ENCODE data around the gene TASP1. TPM values are rescaled to one million over a fixed set of nuclear protein-coding genes. Genes with fewer than 3 reads are reported as not detected.
"Not testable (repeated sequence)": the region's sequence is repeated elsewhere in the genome, so short reads cannot be mapped to it uniquely, and the experiment has no call there.

TASP1 gene, protein sequence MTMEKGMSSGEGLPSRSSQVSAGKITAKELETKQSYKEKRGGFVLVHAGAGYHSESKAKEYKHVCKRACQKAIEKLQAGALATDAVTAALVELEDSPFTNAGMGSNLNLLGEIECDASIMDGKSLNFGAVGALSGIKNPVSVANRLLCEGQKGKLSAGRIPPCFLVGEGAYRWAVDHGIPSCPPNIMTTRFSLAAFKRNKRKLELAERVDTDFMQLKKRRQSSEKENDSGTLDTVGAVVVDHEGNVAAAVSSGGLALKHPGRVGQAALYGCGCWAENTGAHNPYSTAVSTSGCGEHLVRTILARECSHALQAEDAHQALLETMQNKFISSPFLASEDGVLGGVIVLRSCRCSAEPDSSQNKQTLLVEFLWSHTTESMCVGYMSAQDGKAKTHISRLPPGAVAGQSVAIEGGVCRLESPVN
- 6.3 and 6.6 TPM in 2 replicates for total RNA-seq (2014; rRNA removed; shearing (Covaris generic))

DNA sequence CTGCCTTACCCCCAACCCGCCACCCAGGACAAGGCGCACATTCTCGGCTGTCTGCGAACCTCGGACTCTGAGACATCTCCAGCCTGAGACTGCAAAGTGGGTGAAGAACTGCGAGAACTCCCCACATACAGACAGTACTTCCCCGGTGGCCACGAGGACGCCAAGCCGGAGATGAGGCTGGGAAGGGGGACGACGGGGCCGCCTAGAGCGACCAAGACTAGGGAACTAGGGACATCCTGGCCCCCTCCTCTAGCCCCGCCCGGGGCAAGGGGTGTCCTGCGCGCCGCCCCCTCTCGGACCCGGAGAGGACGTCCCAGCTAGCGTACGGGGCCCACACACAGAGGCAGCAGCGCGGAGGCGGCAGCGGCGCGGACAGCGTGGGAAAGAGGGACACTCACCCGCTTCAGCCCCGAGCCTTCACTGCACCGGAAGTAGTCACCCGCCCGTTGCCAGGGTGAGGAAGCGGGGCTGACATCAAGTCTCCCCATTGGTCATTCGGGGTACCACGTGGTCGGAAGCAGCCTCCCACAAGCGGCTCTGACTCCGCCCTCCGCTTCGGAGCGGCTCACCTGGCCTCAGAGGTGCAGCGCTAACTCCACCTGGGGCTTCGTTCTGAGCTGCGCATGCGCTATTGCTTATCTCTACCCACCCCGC is at the start of gene TASP1:
Gene TASP1, minus strand, starts transcription at position 437 of the 654 bp plus-strand sequence. CDS start 8,854 bp downstream, outside the sequence.
- peak; percentile 98 for DNase-seq (ENCODE audit: low read depth)

DNA sequence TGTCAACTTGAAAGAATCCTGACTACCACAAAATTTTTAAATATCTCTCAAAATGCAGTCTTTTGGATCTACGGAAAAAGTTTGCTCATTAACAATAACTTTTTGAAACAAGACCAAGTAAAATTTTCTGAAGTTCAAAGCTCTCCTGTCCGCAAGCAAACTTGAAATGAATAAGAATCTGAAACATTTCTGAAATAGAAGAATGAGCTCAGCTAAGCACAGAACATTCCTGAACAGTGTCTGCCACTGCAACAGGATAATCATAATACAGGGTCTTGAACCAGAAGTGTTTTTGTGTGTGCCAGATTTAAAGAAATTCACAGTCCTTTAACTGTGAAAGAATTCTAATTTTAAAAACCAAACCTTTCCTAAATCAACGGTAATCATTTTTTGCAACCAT is 49.1 kb upstream of the TASP1 start:
- no peak for DNase-seq (ENCODE audit: low read depth)

DNA sequence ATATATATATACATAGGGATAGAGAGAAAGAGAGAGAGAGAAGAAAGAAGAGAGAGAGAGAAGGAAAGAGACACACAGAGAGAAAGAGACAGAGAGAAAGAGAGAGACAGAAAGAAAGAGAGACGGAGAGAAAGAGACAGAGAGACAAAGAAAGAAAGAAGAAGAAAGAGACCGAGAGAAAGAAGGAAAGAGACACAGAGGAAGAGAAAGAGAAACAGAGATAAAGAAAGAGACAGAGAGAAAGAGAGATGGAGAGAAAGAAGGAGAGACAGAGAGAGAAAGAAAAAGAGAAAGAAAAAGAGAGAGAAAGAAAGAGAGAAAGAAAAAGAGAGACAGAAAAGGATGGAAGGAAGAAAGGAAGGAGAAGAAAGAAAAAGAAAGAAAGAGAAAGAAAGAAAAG is 46.9 kb upstream of the TASP1 start:
- DNase-seq (ENCODE audit: low read depth): no peak

DNA sequence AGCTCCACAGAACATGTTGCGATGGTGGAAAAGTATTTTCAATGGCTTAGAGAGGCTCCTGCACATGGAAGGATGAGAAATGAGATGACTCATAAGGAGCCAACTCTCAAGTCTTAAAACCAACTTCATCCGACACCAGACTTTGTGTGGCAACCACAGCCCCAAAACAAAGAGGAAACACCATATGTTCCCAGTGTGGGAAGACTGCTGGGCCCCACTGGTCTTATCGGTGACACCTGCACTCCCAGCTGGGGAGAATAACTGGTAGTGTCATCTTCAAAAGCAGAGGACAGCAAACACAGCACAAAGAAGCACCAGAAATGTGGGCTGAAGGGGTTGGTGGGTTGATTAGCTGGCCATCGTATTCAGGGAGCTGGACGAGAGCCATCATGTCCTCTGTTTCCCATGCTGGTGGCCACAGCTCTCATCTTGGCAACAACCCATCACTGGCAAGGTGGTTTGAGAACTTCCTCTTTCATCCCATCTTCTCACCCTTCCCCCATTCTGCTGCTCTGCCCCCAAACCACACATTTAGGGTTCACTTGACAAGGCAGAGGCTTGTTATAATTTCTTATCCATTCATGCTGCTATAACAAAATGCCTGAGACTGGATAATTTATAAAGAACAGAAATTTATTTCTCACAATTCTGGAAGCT is 46.0 kb upstream of the TASP1 start:
- DNase-seq (ENCODE audit: low read depth): no peak

DNA sequence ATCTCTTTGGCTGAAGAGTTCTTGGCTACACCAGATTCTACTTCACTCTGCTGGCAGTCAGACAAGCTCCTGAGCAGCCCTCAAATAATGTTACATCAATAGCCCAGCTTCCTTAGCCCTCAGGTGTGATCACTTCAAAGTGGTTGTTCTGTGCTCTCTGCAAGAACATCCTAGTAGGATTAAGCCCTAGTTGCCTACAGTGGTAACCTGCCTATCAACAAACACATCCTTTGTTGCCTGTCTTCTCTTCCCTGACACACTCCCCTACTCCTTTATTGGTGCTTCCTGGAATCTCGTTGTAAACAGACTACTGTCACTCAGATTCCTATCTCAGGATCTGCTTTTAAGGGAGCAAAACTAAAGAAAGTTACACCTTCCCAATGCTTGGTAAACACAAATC is 45.1 kb upstream of the TASP1 start:
- no peak for DNase-seq (ENCODE audit: low read depth)

DNA sequence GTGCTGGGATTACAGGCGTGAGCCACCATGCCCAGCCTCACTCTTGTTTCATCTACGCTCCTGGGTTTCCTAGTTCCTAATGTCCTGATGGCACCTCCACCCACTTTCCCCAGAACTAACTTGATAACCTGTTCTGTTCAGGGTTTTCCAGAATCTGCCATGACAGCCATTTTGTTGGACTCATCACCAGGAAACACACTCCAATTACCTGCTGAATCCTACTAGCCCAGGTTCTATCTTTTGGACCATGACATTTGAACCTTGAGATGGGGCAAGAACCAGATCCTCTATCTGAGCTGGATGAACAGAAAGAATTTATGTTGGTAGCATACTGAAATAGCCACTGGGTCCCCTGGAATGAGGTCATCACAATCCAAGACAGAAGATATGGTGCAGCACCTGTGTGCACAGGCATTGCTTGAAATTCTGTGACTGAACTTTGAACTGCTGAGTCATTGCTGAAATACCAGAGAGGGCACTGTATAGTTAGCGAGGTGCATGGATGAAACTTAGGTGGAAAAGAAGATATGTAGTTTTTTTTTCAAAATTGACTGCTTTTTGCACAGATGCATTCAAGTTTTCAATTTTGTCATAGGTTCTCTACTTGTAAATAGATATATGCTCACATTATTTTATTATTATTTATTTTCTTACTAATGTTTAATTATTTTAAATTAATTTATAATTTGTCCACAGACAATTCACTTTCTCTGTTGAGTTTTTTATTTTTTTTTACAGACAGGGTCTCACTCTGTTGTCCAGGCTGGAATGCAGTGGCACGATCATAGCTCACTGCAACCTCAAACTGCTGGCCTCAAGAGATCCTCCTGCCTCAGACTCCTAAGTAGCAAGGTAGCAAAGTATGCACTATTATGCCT is 42.8 kb upstream of the TASP1 start:
- DNase-seq (ENCODE audit: low read depth): no peak

DNA sequence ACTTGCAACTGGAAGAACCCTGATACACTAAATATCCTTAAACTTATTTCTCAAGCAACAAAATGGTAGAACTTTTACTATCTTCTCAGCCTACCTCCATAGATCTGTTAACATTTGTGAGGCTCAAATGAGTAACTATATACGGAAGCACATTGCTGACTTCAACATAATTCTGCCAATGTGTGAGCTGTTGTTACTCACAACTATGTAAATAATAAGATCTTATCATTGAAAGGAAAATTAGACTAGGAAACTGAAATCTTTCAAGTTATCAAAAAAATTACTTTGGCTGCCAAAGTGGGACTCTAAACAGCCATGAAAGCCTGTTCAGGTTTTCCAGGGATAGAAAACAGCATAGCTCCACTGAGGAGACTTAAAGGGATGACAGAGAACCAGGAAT is 40.2 kb upstream of the TASP1 start:
- no peak for DNase-seq (ENCODE audit: low read depth)

DNA sequence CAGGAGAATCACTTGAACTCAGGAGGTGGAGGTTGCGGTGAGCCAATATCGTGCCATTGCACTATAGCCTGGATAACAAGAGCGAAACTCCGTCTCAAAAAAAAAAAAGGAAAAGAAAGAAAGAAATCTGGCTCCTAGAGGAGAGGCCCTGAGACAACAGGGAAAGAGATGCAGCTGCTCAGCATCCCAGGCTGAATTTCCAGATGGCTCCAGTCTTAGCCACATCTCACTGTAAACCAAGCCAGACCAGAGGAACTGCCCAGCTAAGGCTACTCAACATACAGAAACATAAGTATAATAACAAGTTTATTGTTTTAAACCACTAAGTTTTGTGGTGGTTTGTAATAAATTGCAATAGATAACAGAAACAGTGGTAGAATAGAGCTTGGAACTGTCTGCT is 38.5 kb upstream of the TASP1 start:
- no peak for DNase-seq (ENCODE audit: low read depth)

DNA sequence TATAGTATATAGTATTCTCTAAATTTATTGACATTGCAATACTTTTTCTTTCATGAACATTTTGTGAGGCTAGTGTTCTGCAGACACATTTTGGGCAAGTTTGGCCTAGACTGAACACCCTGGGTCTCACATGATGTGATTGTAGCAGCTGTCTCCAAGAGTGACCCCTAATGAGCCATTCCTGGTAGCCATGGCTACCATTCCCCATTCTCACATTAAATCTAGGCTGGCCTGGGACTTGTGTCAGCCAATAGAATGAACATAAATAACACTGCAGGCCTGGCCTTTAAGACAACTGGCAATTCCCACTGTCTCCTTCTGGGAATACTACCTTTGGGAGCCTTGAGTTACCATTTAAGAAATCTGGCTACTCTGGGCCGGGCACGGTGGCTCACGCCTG is 38.0 kb upstream of the TASP1 start:
- no peak for DNase-seq (ENCODE audit: low read depth)

DNA sequence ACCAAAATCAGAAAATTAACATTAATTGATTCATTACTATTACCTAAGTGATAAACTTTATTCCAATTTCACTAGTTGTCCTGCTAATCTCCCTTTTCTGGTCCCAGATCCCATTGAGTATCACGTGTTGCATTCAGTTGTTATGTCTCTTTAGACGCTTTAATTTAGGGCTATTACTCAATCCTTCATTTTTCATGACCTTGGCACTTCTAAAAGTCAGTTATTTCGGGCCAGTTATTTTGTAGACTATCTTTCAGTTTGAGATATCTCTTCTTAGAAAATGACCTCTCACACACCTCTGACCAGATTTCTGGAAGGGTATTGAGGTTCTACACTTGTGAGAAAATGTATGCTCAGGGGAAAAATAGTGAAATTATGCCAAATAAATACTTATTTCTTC is 34.0 kb upstream of the TASP1 start:
- DNase-seq (ENCODE audit: low read depth): no peak

DNA sequence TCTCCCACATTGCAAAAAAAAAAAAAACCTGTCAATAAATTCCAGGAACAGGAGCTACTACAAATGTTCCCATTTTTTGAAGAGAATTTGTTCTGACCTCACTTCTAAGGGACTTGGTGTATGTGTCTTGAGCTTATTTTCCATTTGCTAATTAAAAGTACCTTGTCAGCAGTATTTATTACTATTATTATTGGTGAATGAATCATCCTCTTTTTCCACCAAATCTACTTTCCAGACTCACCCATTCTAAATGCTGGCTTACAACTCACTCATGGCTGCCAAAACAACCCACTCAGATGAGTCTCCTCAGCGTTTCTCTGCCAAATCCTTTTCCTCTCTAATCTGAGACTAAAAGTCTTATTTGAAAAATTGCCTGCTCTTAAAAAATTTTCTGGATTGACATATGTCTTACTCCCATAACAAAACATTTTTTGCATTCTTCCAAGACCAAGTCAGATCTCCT is 33.2 kb upstream of the TASP1 start:
- peak; percentile 45 for DNase-seq (ENCODE audit: low read depth)

DNA sequence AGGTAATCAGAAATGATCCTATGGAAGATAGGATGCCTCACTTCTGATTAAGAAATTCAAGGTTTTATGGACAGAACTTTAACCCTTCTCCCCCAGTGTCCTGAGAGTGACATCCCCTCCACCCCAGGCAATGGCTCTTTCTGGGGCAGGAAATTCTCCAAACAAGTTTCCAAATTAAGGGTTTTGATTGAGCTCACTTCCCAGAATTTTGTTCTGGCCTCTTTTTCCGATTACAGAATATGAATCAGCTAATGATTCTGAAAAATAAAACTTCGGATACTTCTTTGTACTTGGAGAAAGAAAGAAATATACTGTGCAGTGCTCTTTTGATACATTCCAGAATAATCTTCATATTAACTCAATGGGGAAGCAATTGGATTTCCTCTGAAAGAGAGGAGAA is 32.8 kb upstream of the TASP1 start:
- DNase-seq (ENCODE audit: low read depth): no peak

DNA sequence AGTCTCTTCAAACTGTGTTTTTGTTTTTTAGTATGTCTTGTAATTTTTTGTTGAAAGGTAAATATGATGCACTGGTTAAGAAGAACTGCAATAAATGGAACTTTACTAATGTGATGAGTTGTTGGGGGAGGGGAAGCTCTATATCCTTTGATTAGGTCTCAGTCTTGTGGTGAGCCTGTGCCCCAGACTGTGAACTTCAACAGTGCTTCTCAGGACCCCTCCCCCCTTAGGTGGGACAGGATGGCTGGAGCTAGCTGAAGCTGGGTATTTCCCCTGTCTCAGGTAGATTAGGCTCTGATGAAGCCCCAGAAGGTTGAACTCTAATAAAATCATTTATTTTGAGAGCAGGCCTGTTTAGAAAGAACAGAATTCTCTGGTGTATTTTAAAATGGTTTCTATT is 31.4 kb upstream of the TASP1 start:
- DNase-seq (ENCODE audit: low read depth): no peak

DNA sequence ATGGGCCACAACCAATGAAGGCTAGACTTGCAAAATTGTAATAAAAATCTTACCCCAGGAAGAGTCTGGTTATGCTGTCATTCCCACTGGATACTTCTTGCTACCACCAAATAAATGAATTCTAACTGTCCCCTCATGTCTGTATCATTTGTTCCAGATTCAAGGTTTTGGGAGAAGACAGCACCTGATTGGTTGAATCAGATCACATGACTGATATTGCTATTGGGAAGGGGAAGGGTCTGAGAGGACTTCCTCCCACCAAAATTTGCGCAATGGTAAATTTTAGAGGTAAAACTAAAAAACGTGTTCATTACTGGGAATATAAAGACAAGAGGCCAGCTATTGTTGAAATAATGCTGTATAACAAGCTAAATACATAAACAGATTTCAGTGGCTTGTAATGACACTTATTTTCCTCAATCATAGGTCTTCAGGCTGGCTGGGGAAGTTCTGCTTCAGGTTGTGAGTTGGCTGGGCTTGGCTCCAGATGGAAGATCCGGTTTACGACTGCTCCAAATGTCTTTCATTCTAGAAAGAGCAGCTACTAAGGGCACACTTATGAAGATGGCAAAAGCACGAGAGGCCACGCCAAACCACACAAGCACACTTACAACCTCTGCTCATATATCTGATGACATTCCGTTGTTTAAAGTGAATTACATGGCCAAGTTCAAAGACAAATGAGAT is 27.1 kb upstream of the TASP1 start:
- no peak for DNase-seq (ENCODE audit: low read depth)

DNA sequence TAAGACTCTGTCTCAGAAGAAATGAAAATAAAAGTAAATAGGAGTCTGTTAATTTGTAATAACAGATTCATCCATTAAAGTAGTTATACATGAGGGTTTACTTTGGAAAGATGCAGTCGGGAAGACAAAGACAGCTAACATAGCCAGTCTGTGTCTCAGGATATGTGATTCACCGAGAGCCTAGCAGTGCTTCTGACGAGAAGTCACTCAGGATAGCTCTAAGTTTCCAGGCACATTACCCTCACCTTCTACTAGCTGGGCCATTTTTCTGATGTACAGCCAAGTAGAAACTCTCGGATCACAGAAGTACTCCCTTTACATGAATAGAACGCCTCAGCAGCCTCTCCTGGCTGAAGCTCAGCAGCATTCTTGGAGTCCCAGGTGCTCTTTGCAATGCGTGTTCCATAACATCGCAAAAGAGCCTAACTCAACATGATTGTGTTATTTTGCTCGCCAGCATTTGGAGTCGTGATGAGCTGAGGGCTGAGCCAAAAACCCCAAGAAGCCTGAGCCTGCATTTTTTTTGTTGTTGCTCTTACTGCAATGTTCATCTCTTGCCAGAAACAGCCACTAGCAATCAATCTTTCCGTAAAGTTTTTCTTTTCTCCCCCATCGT is 22.4 kb upstream of the TASP1 start:
- no peak for DNase-seq (ENCODE audit: low read depth)

DNA sequence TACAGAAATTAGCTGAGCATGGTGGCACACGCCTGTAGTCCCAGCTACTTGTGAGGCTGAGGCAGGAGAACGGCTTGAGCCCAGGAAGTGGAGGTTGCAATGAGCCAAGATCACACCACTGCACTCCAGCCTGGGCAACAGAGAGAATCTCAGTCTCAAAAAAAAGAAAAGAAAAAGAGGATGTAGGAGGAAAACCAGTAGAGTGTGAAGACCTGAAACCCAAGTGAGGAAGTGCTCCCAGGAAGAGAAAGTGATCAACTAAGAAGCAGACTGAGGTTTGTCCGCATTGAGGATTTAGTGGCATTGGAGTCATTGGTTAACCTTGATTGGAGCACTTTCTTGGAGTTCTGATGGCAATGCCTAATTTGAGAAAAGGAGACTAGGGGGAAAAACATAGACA is 20.6 kb upstream of the TASP1 start:
- no peak for DNase-seq (ENCODE audit: low read depth)

DNA sequence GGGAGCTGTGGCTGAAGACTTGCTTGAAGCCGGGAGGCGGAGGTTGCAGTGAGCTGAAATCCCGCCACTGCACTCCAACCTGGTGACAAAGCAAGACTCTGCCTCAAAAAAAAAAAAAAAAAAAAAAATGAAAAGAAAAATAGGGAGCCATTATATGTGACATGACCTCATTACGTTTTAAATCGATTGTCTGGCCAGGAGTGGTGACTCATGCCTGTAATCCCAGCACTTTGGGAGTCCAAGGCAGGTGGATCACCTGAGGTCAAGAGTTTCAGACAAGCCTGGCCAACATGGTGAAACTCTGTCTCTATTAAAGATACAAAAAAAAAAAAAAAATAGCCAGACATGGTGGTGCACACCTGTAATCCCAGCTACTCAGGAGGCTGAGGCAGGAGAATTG is 19.3 kb upstream of the TASP1 start:
- not testable (repeated sequence) for DNase-seq (ENCODE audit: low read depth)

DNA sequence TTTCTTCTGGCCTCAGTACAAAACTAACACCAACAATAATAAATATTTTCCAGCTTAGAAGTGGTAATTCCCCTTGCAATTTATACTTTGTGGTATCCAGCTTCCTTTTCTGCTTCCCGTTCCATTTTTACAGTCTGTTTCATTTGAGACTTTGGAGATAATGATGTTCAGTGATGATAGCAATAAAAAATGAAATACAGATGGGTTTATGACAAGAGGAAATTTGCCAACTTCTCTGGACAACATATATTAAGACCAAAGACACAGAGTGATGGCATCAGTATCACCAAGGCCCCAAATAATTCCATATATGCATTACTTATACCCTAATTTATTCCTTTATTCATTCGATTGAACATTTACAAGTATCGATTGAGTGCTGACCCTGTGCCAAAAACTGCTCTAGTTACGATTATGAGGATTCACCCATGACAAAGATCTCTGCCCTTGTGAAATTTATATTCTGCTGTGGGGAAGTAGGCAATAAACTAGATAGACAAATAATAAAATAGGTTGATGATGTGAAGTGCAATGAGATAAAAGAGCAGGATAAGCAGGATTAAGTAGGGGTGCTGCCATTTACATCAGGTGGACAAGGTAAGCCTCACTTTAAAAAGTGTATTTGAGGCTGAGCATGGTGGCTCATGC is 18.1 kb upstream of the TASP1 start:
- no peak for DNase-seq (ENCODE audit: low read depth)

DNA sequence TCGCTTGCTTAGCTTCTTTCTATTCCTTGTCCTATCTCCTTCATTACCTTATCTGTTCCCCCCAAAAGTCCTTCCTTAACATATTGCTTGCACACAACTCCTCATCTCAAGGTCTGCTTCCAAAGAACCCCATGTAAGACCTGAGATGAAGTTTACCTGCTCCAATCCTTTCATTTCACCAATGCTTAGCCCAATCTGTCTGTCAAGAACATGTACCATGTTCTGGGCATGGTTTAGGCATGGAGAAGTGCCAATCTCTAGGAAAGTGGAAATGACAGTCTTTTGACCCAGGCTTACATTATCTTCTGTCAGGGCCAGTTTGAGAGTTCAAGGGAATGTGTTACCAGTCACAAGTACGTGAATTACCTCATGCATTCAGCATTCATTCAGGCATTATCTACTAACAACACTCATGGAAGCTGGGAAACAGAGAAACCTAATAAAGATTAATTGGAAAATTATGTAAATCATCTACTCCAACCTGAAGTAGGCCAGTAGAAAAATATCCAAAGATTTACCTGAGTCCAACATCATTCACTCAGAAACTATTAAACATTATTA is 15.8 kb upstream of the TASP1 start:
- DNase-seq (ENCODE audit: low read depth): no peak

DNA sequence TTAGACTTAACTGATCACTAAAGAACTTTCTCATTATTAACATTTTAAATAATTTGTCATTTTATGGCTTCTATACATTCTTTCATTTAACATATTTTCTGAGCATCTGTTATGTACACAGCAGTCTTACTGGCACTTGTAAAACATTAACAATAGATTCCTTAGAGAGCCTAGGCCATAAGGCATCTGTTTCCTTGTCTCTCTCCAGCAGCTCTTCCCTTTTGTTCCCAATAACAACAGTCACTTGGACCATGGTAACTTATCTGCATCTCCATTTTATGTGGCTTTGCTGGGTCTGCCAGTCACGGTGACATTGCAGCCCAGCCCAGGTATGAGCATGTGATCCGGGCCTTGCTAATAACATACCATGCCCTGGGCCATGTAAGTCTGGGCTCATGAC is 11.7 kb upstream of the TASP1 start:
- no peak for DNase-seq (ENCODE audit: low read depth)
